ENCODE data around the gene USP43. TPM values are rescaled to one million over a fixed set of nuclear protein-coding genes. Genes with fewer than 3 reads are reported as not detected.

Gene USP43
- total RNA-seq, 4 donors from 2014 or later: 3.0 to 5.1 (median 3.9) TPM

GRCh38 chr17:9676820-9677310 lies 31.5 kb downstream of the USP43 start:
- H3K4me3 ChIP-seq (replicated peaks in 1 of 3): no peak overlapping the region
- H3K4me1 ChIP-seq: peaks cover 0 to under 1% of the 10 kb centered on the region in 2 donors
- H3K27me3 ChIP-seq: no peaks in the 10 kb centered on the region
- 90 to 91% methylated on average over 4 of the region's 4 CpGs for WGBS, 2 donors
- no peak overlapping the region for H3K27ac ChIP-seq
- no peaks in the 10 kb centered on the region for H3K9me3 ChIP-seq
- TF ChIP-seq, protein P1, sequence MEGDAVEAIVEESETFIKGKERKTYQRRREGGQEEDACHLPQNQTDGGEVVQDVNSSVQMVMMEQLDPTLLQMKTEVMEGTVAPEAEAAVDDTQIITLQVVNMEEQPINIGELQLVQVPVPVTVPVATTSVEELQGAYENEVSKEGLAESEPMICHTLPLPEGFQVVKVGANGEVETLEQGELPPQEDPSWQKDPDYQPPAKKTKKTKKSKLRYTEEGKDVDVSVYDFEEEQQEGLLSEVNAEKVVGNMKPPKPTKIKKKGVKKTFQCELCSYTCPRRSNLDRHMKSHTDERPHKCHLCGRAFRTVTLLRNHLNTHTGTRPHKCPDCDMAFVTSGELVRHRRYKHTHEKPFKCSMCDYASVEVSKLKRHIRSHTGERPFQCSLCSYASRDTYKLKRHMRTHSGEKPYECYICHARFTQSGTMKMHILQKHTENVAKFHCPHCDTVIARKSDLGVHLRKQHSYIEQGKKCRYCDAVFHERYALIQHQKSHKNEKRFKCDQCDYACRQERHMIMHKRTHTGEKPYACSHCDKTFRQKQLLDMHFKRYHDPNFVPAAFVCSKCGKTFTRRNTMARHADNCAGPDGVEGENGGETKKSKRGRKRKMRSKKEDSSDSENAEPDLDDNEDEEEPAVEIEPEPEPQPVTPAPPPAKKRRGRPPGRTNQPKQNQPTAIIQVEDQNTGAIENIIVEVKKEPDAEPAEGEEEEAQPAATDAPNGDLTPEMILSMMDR (IDR thresholded peaks at IDR 0.05): no peak
- TF ChIP-seq POLR2A (IDR thresholded peaks at IDR 0.05): no peak
- no peaks in the 10 kb centered on the region for H3K36me3 ChIP-seq
- no peak for DNase-seq
- intact Hi-C loops (cut with DNase I): no loop called here

DNA sequence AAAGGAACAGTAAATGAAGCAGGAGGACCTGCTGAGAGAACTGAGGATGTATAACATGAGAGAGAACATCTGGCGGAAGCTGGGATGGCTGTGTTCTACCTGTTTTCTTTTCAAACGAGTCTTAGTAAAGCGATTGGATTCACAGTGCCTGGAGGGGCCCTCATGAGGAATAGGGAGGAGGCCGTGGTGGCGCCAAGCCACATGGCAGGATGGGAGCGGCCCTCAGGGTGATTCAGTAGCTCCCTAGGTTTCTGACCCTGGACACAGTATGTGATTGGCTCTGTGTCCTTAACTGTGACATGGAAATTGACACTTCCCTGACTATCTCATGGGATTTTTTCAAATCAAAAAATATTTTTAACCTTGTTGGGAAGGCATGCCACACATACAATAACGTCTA lies 32.1 kb downstream of the USP43 start:
- Histone ChIP-seq H3K27ac (no peak overlapping the region), H3K4me3 (replicated peaks in 1 of 3) (no peak overlapping the region), H3K4me1 (no peaks in the 10 kb centered on the region), H3K36me3 (peaks cover 0 to under 1% of the 10 kb centered on the region in 2 donors), H3K9me3 (no peaks in the 10 kb centered on the region), H3K27me3 (no peaks in the 10 kb centered on the region)
- WGBS, 2 donors: 81 to 86% methylated on average over 7 of the region's 7 CpGs
- DNase-seq: no peak
- intact Hi-C loops (cut with DNase I): no loop called here
- TF ChIP-seq, protein P1 (IDR thresholded peaks at IDR 0.05): no peak
- no peak for TF ChIP-seq POLR2A (IDR thresholded peaks at IDR 0.05)

DNA sequence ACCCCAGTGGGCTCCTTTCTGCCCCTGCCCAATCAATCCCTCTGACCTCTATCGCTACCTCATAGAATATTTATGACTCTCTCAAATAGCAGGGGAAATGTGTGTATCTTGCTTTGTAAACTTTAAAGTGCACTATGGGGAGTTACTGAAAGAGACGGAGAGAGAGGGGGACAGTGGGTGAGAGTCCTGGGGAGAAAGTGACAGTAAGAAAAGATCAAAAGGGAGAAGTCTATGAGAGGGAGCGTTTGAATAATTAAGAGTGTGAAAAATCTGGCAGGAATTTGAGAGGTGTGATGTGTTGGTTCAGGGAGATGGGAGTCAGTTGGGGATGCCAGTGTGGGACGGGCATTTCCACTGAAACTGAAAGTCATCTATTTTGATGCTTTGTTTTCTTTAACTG lies 32.6 kb downstream of the USP43 start:
- no peak for DNase-seq
- Histone ChIP-seq H3K4me1 (no peaks in the 10 kb centered on the region), H3K27me3 (no peaks in the 10 kb centered on the region), H3K36me3 (peaks cover 0 to 2% of the 10 kb centered on the region in 2 donors), H3K9me3 (no peaks in the 10 kb centered on the region), H3K4me3 (replicated peaks in 1 of 3) (no peak overlapping the region), H3K27ac (no peak overlapping the region)
- intact Hi-C loops (cut with DNase I): no loop called here
- 76 to 84% methylated on average over 4 of the region's 4 CpGs for WGBS, 2 donors
- TF ChIP-seq, protein P1 (IDR thresholded peaks at IDR 0.05): no peak

GRCh38 chr17:9684955-9685621 lies 39.8 kb downstream of the USP43 start:
- TF ChIP-seq, protein P1 (IDR thresholded peaks at IDR 0.05): no peak
- no peak for TF ChIP-seq POLR2A (IDR thresholded peaks at IDR 0.05)
- 87 to 88% methylated on average over 10 of the region's 10 CpGs for WGBS, 2 donors
- H3K4me3 ChIP-seq (replicated peaks in 1 of 3): no peak overlapping the region
- no peaks in the 10 kb centered on the region for H3K27me3 ChIP-seq
- no peak overlapping the region for H3K27ac ChIP-seq
- intact Hi-C loops (cut with DNase I): no loop called here
- H3K9me3 ChIP-seq: no peaks in the 10 kb centered on the region
- no peaks in the 10 kb centered on the region for H3K4me1 ChIP-seq
- DNase-seq: no peak
- H3K36me3 ChIP-seq: peaks cover 0 to 2% of the 10 kb centered on the region in 2 donors

DNA sequence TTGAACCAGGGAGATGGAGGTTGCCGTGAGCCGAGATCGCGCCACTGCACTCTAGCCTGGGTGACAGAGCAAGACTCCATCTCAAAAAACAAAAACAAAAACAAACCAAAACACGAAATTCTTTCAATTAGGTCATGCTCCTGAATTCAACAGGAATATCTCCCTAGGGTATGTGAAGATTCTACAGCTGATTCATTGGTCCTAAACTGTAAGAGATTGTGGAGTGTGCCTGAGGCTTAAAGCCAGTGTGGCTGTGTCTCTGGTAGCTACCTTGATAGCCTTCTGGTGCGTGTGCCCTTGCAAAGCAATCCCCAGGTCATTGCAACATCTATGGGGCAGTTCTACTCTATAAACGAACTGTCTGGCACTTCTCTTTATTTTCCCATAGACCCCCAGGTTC lies 48.4 kb downstream of the USP43 start:
- Histone ChIP-seq H3K27ac (no peak overlapping the region), H3K36me3 (peaks cover 0 to 2% of the 10 kb centered on the region in 2 donors), H3K9me3 (no peaks in the 10 kb centered on the region), H3K4me3 (replicated peaks in 1 of 3) (no peak overlapping the region), H3K4me1 (no peaks in the 10 kb centered on the region), H3K27me3 (no peaks in the 10 kb centered on the region)
- intact Hi-C loops (cut with DNase I): no loop called here
- TF ChIP-seq, protein P1 (IDR thresholded peaks at IDR 0.05): no peak
- no peak for TF ChIP-seq POLR2A (IDR thresholded peaks at IDR 0.05)
- WGBS, 2 donors: 90 to 93% methylated on average over 7 of the region's 7 CpGs
- DNase-seq: no peak

Measured in thyroid gland (tissue), 4 donors.